ENCODE measurements around the gene NDUFS2.
"Not testable (repeated sequence)": the region's sequence is repeated elsewhere in the genome, so short reads cannot be mapped to it uniquely, and the experiment has no call there.

The NDUFS2 gene

DNA sequence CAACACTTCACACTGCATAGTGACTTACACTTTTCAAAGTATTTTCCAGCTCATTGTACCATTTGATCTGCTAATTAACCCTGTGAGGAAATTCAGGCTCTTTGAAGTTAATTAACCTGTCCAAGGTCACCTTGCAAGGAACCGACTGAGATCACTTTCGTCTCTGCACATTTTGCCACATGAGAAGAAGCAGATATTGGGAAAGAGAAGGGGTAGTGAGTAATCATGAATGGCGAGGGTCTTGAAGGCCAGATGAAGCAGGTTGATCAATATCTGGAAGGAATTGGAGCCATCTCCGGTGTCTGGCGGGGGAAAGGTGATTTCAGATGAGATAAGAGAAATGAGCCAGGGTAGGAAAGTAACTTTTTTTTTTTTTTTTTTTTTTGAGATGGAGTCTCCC, 17.8 kb downstream of the NDUFS2 start:
- no peak for DNase-seq (ENCODE audit: low read depth)

DNA sequence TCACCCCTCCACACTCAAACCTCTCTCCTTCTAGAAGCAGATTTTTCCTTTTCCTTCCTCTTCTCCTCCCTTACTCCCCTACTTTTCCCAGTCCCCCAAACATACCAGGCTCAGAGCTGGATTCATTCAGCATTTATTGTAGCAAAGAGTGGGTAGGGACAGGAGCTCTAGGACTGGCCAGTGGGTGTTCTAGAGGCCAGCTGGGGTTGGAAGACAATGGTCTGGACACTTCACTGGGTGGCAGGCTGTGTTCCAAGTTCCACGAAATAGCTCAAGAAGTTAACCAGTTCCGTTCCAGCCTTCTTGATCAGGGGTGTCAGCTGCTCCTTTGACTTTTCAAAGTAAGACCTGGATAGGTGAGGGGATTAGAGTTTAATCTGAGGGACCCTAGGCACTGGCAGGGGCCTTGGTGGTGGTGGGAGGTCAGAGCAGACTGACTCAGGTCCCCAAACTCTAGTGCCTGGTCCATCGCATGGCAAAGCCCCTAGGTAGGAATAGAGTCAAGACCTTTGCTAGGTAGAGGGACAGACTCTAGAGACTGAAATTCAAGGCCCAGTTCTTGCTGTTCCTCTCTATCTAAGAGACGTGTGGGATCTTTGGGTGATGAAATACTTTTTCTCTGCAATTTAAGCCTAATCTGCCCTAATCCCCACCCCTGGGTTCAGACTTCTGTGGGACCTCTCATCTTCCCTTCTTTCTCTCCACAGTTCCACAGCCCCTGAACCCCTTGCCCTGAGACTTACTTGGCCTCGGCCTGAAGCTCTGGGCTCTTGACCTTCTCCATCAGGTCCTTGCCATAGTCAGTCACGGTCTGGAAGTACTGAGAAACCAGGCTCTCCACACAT, 20.2 kb downstream of the NDUFS2 start:
- DNase-seq (ENCODE audit: low read depth): no peak

DNA sequence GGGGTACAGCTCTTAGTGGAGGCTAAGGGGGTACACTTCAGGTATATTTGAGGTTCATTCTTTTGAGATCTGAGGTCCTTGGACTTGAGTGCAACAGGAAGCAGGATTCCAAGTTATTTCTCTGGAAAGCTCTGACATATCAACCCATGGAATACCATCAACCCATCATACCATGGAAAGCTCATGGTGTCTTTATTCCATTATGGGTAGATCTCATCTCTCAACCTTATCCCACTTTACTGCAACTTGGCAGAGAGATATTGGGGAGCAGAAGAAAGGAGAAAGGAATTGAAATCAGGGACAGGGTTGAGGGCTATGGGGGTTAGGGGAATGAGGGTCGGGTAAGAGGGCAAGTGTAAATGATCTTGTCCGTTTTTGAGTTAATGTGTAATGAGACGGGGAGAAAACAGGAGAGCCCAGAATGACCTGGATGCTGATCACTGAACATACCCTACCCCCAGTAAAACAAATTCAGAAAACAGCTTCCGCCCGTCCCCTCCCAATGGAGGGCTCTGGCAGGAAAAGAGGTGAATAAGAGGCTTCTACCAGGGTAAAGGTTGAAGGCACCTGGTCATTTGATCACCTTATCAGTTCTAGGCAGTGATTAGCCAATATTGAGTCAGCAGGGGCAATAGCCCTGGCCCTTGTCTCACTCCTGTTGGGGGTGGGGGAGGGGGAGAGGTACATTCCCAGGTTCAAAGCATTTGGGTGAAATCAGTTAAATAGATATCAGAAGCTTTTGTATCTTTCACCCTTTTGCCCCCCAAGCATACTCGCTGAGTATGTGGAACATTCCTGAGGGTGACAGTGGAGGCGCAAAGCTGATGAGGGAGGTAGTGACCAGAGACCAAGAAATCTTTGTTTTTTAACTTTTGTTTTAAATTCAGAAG, 21.9 kb downstream of the NDUFS2 start:
- no peak for DNase-seq (ENCODE audit: low read depth)

DNA sequence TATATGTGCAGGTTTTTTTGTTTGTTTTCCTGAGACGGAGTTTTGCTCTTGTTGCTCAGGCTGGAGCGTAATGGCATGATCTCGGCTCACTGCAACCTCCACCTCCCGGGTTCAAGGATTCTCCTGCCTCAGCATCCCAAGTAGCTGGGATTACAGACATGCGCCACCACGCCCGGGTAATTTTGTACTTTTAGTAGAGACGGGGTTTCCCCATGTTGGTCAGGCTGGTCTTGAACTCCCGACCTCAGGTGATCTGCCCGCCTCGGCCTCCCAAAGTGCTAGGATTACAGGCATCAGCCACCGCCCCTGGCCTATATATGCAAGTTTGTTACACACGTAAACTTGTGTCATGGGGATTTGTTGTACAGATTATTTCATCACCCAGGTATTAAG, 22.5 kb downstream of the NDUFS2 start:
- not testable (repeated sequence) for DNase-seq (ENCODE audit: low read depth)

DNA sequence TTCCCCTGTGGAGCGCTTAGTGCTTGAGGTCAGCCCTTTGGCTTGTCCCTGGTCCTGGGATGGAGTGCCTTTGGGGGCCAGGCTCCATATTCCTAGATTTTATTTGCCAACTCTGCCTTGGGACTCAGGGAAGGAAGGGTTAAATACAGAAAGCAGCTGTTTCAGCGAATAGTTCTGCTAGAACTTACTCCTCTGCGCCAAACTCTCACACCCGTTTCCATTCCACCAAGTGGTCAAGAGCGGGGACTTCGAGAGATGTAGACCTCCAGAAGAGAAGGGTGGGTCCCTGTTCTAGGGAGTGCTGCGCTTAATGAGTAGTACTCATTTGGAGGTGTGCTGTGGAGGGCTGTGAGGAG, 23.0 kb downstream of the NDUFS2 start:
- no peak for DNase-seq (ENCODE audit: low read depth)

DNA sequence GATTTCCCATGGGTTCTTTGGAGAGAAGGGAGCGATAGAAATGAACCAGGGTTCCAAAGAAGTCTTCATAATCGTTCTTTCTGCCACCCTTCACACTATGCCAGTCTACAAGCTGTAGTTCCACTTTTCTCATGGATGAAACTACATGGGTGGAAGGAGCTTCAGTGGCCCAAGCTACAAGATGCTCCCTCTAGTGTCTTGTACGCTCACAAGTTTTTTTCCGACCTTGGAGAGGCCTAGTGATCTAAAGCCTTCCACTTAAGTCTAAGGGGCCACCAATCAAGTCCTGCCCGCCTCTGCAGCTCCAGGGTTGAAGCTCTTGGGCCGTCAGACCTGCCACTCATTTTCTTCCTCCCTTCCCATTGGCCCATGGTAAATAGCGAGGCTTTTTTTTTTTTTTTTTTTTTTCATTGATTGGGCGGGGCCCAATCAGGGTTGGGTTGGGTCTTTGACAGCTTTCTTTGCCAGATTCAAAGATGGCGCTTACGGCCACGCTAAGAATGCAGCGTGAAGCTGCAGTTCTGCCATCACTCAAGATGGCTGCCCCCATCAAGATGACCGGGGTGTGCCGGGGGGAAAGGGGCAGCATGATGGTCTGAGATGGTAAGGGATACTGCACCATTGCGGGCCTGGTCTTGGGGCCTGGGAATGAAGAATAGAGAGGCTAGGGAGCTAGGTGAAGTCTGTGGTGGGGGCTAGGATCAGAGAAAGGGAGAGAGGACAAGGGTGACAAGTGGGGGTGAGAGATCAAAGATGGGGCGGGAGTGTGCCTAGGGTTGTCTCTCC, 23.6 kb downstream of the NDUFS2 start, which contains the start of gene TOMM40L:
TSS of gene TOMM40L (plus strand) at position 527 of the 786 bp plus-strand sequence. CDS start 430 bp downstream, outside the sequence.
- DNase-seq (ENCODE audit: low read depth): peak; percentile 100

DNA sequence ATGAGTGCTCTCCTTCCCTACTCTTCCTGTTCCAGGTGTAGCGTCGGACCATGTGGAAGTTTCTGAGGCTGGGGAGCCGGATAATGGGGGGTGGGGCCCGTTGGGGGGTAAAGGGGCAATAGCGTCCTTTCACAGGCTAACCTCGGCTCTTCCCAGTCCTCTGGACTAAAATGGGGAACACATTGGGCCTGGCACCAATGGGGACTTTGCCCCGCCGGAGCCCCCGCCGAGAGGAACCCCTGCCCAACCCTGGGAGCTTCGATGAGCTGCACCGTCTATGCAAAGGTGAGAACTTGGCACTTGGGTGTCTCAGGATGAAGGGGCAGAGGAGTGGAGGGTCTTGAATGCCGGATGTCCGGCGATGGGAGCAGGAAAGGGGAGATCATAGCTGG, 24.1 kb downstream of the NDUFS2 start:
- DNase-seq (ENCODE audit: low read depth): no peak

DNA sequence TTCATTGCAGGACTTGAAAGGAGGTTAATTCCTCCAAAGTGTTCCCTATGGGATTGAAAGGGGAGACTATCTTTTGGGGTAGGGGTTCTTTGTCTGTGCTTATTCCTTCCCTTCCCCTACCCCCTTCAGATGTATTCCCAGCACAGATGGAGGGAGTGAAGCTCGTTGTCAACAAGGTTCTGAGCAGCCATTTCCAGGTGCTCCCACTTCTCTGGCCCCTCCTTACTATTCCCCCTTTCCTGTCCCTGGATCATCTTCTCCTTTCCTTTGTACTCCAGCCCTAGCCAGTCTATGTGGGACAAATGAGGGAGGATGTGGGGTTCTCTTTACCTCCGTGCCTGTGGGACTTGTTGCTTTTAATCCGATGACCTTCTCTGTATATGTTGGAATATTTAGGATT, 24.6 kb downstream of the NDUFS2 start:
- DNase-seq (ENCODE audit: low read depth): no peak

DNA sequence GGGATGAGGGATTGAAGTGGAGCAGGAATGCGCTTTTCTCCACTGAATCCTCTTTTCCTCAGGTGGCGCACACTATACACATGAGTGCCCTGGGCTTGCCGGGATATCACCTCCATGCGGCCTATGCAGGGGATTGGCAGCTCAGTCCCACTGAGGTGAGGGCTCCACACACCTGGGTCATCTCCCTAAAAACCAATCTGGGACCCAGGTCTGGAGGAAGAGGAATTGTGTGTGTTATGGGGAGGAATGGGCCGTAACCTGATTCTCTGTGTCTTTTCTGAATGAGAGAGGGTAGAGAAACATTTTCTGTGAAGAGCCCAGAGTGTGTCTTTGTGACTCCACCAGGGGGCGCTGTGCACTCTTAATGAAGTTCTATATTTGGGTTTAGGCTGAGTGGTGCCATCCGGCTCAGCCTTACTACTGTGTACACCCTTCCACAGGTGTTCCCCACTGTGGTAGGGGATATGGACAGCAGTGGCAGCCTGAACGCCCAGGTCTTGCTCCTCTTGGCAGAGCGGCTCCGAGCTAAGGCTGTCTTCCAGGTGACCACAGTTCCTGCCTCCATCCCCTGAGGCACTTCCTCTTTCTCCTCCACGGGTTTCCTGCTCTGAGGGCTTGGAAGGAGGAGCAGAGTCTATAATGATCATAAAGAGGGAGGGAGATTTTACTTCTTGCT, 25.2 kb downstream of the NDUFS2 start:
- peak; percentile 50 for DNase-seq (ENCODE audit: low read depth)

DNA sequence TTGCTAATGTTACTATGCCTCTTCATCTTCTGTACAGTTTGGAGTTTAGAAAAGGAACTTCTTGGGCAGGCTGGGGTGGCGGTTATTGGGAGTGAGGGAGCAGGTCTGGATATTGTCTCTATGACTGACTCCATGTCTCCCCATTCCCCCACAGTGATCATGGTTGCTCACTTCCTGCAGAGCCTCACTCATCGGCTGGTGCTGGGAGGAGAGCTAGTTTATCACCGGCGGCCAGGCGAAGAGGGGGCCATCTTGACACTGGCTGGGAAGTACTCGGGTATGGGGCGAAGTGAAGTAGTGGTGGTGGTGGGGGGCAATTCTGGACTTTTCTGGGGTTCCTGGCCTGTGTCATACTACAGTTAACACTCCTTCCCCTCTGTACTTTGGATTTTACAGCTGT, 25.9 kb downstream of the NDUFS2 start:
- DNase-seq (ENCODE audit: low read depth): no peak

DNA sequence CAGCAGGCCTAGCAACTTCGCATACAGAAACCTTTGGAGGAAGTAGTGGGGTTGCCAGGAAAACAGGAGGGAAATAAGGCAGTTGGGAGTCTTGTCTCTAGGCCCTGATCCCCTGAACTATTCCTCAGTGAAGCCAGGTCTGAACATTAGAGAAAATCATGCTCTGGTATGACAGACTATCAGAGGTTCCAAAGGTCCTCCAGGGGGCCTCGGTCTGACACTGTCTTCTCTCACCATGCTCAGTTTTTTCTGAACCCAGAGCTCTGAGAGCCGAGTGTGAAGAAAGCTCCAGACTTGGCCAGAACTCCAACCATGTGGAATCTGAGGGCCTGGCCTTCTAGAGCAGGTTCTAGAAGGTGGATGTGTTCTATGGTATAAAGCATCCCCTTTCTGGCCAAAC, 27.7 kb downstream of the NDUFS2 start:
- DNase-seq (ENCODE audit: low read depth): no peak

DNA sequence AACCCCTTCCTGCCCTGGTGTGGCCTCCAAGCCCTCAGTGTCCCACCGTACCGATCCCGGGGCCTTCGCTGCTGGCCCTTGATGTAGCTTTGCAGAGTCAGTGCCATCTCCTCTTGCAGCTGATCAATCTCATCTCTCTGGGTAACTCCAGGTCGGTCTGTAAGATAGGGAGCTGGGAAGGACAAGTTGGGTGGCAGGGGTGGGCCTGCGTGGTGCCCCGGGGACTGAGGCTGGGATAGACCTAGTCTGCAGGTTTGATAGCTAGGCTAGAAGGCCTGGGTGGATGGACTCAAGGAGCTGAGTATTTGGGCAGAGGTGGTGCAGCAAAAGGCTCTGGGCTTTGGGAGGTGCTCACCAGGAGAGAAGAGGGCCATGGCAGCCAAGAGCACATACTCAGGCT, 28.6 kb downstream of the NDUFS2 start:
- no peak for DNase-seq (ENCODE audit: low read depth)

DNA sequence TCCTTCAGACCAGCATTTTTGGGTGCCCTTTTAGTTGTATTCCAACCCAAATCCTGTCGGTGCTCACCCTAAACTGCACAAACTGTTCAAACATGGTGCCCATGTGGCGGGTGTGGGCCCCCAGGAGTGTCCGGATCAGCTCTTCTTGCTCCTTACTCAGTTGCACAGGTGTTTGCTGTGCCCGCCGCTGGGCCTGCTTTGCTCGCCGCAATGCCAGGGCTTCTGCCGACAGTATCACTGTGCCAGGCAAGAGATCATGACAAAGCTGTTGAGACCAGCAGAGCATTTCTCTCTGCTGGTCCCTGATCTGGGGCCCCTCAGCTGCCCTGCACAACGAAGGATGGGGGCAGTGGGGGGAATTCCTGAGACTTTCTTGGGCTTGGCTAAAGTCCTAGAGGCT, 30.9 kb downstream of the NDUFS2 start:
- DNase-seq (ENCODE audit: low read depth): no peak

DNA sequence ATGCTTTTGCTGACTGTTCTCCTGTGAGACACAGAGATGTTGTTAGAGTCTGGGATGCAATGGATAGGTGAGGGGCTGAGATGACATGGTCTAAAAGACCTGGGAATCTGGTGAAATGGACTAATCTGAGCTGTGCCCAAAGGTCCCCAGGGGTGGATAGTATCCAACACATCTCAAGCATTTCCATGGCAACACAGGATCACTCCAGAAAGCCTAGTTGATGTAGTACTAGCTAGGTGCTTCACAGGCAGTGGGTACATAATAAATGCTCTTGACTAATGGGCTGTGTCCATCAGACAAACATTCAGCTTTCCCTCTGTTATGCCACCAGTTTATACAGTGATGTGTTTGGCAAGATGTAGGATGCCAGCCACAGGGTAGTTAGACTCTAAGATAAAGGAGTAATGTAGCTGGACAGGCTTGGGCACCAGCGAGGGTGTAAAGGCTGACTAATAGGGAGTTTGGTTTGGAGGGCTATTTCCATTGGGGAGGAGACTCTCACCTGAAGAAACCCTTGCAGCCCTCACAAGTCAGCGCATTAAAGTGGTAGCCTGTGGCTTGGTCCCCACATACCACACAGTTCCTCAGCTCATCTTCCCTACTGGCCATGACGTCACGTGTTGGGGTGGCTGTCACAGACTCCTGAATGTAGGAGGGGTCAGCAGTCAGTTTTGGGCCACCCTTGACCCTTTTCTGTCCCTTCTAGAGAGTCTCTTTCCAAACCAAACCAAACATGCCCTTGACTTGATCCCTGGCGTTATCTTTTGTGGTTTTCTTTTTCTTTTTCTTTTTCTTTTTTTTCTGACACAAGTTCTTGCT, 34.0 kb downstream of the NDUFS2 start:
- no peak for DNase-seq (ENCODE audit: low read depth)

DNA sequence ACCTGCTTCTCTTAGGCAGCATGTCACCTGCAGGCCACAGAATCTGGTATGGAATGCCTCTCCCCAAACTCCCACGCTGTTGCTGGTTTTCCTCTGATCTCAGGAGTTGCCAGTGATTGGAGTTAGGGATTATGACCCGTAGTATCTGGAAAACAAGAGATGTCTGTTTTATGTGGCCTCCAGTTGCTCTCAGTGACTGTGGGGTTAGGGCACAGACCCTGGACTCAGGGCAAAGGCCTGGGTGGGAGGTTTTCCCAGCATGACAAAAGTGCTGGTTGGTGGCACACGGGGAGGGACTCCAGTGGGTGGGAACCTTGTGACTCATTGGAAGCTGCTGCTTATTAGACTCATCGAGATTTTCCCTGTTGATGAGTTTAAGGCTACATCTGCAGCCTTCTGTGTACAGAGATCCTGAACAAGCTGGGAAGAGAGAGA, 35.9 kb downstream of the NDUFS2 start, which contains the start of gene NR1I3:
TSS of gene NR1I3 (minus strand) at position 165 of the 435 bp plus-strand sequence. CDS start 1,638 bp downstream, outside the sequence.
- no peak for DNase-seq (ENCODE audit: low read depth)

DNA sequence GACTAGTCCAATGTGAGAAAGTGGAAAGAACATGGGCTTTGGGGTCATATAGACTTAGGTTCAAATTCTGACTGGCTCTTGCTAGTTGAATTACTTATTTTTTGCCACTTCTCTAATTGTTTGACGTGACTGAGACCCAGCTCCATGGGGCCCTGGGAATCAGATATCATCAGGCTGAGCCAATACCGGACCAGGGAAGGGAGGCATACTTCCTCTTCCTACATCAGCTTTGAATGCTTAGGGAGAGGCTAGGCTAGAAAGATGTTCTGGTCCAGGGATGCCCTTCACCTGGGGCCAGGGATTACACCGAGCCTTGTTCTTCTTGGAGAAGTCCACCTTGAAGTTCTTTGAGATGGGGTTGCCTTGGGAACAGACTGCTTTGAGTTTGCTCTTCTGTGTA, 39.5 kb downstream of the NDUFS2 start:
- no peak for DNase-seq (ENCODE audit: low read depth)

DNA sequence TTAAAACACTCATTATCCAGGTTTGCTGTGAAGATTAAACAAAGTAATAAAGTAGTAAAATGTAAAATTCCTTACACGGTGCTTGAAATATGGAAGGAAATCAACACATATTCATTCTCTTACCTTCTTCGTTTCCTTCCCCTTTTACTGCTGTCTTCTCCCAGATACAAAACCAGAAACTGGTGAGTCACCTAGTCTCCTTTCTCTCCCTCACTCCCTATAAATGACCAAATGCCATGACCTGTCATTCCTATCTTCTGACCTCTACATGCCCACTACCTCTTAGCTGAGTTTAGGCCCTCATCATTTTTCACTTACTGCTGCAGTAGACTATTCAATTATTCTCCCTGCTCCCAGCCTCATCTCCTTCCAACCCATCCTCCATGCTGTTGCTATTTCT, 40.1 kb downstream of the NDUFS2 start:
- no peak for DNase-seq (ENCODE audit: low read depth)

DNA sequence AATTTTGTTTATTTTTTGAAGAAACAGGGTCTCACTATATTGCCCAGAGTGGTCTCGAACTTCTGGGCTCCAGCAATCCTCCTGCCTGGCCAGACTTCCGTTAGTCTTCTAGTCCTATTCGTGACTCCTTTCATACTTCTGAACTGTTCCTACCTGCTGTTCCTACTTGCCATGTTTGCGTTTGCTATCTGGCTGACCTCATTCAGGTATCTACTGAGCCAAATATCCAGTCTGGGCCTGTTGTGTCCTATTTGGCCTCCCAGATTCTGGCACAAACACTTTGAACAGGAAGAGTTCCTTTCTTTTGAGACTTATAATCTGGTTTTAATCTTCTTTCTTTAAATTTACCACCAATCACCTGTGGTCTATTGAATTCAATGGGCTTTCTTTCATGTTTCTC, 42.7 kb downstream of the NDUFS2 start:
- DNase-seq (ENCODE audit: low read depth): no peak

DNA sequence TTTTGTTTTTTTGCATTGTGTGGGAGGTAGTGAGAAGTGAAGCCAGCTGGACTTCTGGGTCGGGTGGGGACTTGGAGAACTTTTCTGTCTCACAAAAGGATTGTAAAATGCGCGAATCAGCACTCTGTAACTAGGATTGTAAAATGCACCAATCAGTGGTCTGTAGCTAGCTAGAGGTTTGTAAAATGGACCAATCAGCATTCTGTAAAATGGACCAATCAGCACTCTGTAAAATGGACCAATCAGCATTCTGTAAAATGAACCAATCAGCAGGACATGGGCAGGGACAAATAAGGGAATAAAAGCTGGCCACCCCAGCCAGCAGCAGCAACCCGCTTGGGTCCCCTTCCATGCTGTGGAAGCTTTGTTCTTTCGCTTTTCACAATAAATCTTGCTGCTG, 47.9 kb downstream of the NDUFS2 start:
- DNase-seq (ENCODE audit: low read depth): not testable (repeated sequence)

DNA sequence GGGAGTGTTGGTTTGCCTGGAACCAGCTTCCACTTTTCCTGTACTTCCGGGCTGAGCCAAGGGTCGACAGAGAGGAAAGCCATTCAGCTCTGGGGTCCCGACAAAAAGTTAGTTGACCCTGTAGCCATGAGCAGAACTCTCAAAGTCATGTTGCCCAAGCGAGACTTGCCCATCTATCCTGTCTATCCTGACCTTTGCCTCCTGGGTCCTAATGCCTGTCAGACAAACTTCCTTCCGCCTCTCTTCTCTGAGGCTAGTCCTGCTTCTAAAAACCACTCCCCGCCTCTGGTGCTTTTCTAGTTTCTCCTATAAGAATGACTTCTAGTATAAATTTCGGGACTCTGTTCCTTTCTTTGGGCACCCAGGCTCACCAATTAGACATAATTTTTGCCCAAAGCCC, 48.7 kb downstream of the NDUFS2 start:
- no peak for DNase-seq (ENCODE audit: low read depth)

DNA sequence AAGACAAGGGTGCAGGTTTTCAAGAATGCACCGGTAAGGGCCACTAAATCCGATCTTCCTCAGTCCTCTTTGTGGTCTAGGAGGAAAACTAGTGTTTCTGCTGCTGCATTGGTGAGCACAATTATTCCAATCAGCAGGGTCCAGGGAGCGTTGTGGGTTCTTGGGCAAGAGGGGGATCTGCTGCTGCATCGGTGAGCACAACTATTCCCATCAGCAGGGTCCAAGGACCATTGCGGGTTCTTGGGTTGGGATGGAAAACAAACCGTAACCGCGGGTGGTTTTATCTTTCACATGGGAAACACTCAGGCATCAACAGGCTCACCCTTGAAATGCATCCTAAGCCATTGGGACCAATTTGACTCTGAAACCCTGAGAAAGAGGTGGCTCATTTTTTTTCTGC, 49.4 kb downstream of the NDUFS2 start:
- DNase-seq (ENCODE audit: low read depth): no peak
